ENCODE measurements around the gene STING1.
"Not testable (repeated sequence)": the region's sequence is repeated elsewhere in the genome, so short reads cannot be mapped to it uniquely, and the experiment has no call there.

The STING1 gene

DNA sequence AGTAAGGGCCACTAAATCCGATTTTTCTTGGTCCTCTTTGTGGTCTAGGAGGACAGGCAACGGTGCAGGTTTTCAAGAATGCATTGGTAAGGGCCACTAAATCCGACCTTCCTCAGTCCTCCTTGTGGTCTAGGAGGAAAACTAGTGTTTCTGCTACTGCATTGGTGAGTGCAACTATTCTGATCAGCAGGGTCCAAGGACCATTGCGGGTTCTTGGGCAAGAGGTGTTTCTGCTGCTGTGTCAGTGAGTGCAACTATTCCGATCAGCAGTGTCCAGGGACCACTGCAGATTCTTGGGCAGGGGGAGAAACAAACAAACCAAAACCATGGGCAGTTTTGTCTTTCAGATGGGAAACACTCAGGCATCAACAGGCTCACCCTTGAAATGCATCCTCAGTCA lies 22.2 kb upstream of the STING1 start:
- H3K4me3 ChIP-seq (ENCODE audit: low read depth, low read length); DNase-seq (ENCODE audit: low read depth): not testable (repeated sequence)

DNA sequence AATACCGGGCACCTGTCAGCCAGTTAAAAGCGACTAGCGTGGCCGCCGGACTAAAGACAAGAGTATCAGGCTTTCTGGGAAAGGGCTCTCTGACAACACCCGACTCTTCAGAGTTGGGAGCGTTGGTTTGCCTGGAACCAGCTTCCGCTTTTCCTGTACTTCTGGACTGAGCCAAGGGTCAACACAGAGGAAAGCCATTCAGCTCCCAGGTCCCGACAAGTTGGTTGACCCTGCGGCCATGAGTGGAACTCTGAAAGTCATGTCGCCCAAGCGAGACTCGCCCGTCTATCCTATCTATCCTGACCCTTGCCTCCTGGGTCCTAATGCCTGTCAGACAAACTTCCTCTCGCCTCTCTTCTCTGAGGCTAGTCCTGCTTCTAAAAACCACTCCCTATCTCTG lies 21.3 kb upstream of the STING1 start:
- H3K4me3 ChIP-seq (ENCODE audit: low read depth, low read length); DNase-seq (ENCODE audit: low read depth): not testable (repeated sequence)

DNA sequence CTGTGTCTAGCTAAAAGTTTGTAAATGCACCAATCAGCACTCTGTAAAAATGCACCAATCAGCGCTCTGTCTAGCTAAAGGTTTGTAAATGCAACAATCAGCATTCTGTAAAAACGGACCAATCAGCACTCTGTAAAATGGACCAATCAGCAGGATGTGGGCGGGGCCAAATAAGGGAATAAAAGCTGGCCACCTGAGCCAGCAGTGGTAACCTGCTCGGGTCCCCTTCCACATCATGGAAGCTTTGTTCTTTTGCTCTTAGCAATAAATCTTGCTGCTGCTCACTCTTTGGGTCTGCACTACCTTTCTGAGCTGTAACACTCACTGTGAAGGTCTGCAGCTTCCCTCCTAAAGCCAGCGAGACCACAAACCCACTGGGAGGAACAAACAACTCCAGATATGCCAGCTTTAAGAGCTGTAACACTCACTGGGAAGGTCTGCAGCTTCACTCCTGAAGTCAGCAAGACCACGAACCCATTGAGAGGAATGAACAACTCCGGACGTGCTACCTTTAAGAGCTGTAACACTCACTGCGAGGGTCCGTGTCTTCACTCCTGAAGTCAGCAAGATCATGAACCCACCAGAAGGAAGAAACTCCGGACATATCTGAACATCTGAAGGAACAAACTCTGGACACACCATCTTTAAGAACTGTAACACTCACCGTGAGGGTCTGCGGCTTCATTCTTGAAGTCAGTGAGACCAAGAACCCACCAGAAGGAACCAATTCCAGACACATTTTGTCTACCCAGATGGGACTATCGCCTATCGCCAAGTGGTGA lies 20.7 kb upstream of the STING1 start:
- DNase-seq (ENCODE audit: low read depth); H3K4me3 ChIP-seq (ENCODE audit: low read depth, low read length): not testable (repeated sequence)

DNA sequence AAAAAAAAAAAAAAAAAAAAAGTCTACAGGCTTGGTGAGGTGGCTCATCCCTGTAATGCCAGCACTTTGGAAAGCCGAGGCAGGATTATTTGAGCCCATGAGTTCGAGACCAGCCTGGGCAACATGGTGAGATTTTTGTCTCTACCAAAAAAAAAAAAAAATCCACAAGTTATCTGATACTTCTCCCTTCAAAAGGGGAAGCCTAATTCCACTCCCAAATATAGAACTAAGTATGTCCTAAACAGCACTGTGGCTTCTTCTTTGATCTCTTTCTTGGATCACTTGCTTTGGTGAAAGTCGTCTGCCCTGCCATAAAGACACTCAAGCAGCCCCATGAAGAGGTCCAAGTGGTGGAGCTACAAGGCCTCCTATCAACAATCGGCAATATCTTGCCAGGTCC lies 18.8 kb upstream of the STING1 start:
- DNase-seq (ENCODE audit: low read depth) = no peak

DNA sequence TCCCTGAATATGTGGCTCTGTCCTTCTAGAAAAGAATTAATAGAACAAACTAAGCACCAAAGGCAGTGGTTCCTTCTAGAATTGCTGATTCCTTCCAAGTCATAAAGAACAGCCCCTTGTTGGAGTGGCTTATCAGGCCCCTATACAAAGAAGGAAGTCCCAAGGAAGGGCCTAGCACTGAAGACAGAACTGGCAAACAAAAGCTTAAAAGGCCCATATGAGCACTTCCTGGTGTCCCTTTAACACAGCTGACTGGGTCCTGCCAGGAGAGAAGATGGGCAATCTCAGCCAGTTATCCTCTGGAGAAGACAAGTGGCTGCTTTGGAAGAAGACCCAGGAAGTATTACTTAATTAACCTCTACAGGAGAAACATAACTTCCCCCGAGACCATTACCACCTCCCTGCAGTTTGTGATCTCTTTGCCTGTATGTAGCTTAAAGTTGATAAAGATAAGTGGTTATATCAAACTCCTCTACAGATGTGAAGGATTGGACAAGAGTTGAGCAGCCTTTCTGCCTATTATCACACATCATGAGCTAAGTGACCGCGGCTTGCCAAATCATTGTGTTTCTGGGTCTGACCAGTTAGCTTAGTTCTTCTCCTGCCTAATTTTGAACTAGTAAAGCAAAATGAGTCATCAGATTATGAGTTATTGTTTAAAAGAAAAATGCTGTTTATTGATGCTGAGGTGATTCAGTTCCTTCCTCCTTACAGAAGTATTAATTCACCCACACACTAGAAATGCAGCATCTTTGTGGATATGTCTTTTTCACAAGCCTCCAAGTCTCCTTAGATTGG lies 13.3 kb upstream of the STING1 start:
- peak; percentile 14 for DNase-seq (ENCODE audit: low read depth)
- no peak overlapping the region for H3K4me3 ChIP-seq (ENCODE audit: low read depth, low read length)

More for the DNA sequence above, 18.8 kb upstream of the STING1 start:
- H3K4me3 ChIP-seq (ENCODE audit: low read depth, low read length) = no peak overlapping the region

DNA sequence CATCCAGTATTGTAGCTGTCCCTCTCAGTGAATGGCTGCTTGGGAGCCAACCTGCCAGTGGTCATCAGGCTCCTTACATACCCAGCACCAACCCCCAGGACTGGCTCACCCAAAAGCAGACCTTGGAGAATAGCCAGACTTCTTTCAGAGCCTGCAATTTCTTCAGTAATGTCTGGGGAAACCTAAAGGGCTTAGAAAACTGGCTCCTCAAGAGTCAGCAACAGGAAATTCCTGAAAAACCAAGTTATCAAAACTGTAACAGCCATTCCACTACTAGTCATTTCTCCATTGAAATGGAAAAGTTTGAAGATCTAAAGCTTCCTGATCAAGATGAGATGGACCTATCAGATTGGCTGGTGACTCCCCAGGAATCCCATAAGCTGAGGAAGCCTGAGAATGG lies 12.3 kb upstream of the STING1 start:
- no peak overlapping the region for H3K4me3 ChIP-seq (ENCODE audit: low read depth, low read length)
- no peak for DNase-seq (ENCODE audit: low read depth)

DNA sequence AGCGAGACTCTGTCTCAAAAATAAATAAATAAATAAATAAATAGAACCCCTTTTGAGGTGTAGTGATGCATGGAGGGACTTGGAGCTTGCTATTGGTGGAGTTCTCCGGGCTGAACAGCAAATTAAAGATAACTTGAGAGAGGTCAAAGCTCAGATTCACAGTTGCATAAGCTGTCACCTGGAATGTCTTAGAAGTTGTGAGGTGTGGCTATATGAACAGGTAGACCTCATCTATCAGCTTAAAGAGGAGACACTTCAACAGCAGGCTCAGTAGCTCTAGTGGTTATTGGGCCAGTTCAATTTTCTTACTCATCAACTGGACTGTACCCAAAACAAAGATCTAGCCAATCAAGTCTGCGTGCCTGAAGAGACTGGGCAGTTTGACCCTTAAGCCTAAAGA lies 11.7 kb upstream of the STING1 start:
- no peak overlapping the region for H3K4me3 ChIP-seq (ENCODE audit: low read depth, low read length)
- no peak for DNase-seq (ENCODE audit: low read depth)

DNA sequence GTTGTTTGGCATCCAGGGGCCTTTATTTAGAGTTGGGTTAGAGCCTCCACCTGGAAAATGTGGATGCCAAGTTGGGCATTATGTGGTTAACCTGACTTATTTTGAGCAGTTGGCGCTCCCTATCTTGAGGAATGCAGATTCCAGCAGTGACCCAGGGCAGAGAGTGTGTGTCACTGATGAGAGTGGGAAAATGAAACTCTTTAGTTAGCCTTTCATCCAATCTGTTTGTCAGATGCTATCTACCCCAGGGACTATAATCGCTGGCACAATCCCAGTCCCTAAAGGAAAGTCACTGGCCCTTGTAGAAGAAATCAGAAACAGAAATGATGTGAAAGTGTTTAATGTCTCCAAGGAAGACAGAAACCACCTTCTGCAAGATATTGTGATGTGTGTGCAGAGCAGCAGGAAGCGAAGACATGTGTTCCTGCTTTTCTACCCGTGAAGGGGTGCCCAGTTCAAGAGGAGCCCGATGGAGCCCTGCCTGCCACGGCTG lies 10.2 kb upstream of the STING1 start:
- DNase-seq (ENCODE audit: low read depth) = no peak
- H3K4me3 ChIP-seq (ENCODE audit: low read depth, low read length) = no peak overlapping the region

DNA sequence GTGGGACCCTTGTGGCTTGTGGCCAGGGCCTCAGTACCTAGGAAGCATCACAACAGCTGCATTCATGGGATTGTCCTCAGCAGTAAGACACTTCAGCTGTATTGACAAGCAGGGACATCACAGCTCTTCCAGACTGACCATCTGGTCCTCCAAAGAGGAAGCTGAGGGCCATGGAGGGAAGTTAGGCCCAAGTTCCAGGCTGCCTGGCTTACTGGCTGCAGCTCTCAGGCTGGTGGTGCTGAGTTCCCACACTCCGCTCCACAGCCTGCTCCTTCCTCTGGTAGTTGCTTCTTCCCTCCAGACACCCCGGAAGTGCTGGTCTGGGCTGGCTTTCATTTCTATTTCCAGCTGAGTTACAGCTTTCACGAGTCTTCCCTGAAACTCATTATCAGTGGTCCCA lies 5.7 kb upstream of the STING1 start:
- H3K4me3 ChIP-seq (ENCODE audit: low read depth, low read length) = no peak overlapping the region
- DNase-seq (ENCODE audit: low read depth) = no peak

DNA sequence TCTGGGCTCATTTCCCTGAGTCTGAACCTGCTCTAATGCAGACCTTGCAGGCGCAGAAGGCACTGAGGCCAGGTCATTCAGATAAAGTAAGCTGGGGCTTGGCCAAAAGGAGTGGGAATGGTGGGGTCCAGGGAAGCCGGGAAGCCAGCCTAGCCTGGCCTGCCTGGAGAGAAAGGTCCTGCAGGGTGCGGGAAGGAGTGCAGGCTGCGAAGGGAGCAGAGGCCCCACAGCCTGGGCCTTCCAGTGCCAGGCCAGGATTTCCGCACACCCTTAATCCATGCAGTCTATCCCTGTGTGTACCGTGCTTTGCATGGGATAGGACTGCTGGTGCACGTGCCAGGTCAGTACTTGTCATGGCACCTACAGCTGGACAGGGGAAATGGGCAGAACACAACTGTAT lies 3.6 kb upstream of the STING1 start:
- H3K4me3 ChIP-seq (ENCODE audit: low read depth, low read length) = no peak overlapping the region

DNA sequence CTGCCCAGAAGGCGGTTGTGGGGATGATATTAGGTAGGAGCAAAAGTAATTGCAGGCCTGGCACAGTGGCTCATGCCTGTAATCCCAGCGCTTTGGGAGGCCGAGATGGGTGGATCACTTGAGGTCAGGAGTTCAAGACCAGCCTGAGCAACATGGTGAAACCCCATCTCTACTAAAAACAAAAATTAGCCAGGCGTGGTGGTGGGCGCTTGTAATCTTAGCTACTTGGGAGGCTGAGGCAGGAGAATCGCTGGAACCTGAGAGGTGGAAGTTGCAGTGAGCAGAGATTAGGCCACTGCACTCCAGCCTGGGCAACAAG lies 291 bp upstream of the STING1 start:
- not testable (repeated sequence) for H3K4me3 ChIP-seq (ENCODE audit: low read depth, low read length)

More for the DNA sequence above, 3.6 kb upstream of the STING1 start:
- no peak for DNase-seq (ENCODE audit: low read depth)

DNA sequence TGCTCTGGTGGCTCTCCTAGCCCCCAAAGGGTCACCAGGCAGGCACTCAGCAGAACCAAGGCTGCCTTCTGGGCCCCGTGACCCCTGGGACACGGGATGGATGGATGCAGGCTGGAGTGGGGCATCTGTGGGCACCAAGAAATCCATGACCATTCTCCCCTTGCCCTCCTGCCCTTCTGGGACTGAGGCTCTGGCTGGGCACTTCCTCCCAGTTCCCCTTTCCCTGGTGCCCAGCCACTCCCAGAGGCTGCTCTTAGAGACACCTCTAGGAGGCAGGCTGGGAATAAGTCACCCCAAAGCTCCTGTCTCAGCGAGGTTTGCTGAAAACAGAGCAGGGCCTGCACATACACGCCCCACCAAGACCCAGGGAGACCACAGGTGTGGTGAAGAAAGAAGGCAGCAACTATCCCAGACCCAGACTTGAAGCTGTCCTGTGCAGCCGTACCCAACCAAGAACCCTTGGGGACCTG lies 943 bp downstream of the STING1 start:
- no peak for DNase-seq (ENCODE audit: low read depth)
- peak overlapping the region; percentile 60 for H3K4me3 ChIP-seq (ENCODE audit: low read depth, low read length)

More for the DNA sequence above, 291 bp upstream of the STING1 start:
- not testable (repeated sequence) for DNase-seq (ENCODE audit: low read depth)

DNA sequence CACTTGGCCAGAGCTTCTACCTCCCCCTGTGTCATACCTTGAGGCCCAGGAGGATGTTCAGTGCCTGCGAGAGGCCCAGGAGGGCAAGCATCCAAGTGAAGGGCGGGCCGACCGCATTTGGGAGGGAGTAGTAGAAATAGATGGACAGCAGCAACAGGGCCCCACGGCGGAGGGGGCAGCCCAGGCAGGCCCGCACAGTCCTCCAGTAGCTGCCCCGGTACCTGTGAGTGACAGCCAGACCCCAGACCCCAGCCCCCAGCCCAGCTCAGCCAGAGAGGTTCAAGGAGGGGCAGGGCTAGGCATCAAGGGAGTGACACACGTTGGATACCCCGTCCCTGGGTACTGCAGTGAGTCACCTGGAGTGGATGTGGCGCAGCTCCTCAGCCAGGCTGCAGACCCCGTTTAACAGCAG lies 1.4 kb downstream of the STING1 start:
- DNase-seq (ENCODE audit: low read depth) = no peak

DNA sequence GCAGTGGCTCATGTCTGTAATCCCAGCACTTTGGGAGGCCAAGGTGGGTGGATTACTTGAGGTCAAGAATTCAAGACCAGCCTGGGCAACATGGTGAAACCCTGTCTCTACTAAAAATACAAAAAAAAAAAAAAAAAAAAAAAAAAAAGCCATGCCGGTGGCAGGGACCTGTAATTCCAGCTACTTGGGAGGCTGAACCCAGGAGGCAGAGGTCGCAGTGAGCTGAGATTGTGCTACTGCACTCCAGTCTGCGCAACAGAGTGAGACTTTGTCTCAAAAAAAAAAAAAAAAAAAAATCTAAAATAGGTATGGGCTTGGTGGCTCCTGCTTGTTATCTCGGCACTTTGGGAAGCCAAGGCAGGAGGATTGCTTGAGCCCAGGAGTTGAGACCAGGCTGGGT lies 2.8 kb downstream of the STING1 start:
- H3K4me3 ChIP-seq (ENCODE audit: low read depth, low read length); DNase-seq (ENCODE audit: low read depth): not testable (repeated sequence)

More for the DNA sequence above, 1.4 kb downstream of the STING1 start:
- H3K4me3 ChIP-seq (ENCODE audit: low read depth, low read length) = peak overlapping the region; percentile 60

DNA sequence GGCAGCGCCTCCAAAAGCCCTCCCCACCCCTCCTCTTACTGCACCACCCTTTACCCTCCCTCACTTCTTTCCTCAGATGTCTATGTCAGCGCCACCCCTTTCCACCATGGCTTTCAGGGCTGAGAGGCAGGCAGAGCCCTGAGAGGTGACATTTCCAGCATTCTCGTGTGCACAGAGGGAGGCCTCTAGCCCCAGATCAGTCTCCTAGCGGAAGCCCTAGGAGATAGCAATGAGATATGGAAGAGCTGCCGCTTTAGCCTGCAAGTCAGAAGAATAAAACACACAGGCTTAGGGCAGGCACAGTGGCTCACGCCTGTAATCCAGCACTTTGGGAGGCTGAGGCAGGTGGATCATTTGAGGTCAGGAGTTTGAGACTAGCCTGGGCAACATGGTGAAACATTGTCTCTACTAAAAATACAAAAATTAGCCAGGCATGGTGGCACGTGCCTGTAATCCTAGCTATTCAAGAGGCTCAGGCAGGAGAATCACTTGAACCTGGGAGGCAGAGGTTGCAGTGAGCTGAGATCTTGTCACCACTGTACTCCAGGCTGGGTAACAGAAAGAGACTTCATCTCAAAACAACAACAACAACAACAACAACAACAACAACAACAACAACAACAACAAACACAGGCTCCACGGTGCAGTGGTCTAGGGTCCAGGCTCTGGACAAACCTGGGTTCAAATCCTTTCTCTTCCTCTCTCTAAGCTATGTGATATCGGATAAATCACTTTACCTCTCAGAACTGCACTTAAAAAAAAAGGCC lies 3.7 kb downstream of the STING1 start:
- not testable (repeated sequence) for H3K4me3 ChIP-seq (ENCODE audit: low read depth, low read length); DNase-seq (ENCODE audit: low read depth)

DNA sequence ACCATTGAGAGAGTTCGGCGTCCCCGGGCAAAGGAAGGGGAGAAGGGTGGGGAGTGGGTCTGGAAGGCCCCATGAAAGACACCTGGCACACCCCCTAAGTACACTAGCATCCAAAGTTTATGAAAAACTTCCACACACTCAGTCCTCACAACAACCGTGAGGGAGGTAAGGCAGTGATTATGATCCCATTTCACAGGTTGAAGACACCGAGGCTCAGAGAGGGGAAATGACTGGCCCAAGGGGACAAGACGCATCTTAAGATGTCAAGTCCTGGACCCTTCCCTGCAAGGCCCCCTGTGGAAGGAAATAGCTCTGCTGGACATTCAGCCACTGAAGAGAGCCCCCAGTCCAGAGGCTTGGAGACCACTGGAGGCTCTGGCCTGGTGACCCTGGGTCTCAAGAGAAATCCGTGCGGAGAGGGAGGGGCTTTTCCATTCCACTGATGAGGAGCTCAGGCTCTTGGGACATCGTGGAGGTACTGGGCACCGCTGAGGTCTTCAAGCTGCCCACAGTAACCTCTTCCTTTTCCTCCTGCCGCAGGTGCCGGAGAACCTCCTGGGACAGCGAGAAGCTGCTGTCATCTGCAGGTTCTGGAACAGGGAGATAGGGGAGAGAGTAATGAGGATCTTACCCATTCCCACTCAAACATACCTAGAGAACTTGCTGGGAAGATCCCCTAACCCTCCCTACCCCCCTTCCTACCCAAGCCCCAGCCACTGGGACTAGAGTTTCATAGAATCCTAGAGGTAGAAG lies 6.5 kb downstream of the STING1 start:
- no peak overlapping the region for H3K4me3 ChIP-seq (ENCODE audit: low read depth, low read length)
- no peak for DNase-seq (ENCODE audit: low read depth)

DNA sequence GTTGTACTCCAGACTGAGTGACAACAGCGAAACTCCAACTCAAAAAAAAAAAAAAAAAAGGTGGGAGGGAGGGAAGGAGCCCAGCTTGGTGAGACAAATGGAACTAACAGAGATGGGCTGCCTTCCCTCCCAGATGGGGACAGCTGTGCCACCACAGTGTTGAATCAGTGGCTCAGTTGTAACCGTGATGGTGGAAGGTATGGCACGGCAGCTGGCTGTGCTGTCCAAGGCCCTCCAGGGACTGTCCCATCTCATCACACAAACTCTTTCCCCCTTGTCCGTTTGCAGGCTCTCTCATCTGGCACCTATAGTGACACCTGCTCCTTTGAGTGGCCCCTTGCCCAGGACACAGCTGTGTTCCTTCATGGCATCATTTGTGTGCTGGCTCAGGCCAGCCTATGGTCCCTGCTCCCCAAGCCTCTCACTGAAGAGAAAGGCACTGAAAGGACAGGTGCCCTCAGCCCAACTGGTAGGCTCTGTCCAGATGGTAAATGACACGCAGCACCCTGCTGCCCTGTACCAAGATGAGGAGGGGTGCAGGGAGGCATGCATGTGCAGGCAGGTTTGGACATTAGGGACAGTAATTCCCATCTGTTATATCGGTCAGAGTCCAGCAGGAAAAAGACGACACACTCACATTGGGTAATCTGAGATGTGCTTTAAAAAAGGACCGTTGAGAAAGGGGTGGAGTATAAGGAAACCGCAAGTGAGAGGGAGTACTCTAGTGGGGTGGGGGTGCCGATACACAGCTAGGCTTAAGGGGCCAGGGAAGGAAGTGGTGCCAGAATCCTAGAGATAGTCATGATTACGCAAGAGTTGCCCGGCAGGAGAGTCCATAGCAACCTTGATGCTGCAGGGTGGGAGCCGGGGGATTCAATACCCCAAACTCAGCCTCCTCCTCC lies 7.4 kb downstream of the STING1 start:
- DNase-seq (ENCODE audit: low read depth) = peak; percentile 85
- H3K4me3 ChIP-seq (ENCODE audit: low read depth, low read length) = no peak overlapping the region

DNA sequence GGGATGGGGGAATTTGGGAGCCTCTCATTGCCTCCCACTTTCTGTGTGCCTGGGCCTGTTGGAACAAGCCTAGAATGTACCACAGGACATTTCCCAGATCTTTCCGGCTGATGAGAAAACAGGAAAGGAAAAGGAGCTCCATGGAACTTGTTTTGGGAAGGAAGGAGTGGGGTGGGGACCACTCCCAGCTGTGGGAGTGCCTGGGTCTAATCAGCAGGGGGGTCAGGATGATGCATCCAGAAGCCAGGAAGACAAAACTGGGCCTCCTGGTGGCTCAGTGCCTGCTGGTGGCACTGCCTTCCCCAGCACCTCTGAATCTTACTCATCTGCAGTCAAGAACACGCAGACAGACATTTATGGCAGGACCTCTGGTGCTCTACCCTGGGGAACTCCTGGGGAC lies 9.0 kb downstream of the STING1 start:
- no peak overlapping the region for H3K4me3 ChIP-seq (ENCODE audit: low read depth, low read length)
- no peak for DNase-seq (ENCODE audit: low read depth)

All from skeletal muscle cell (primary cell).